IMR-90 (cell line): ENCODE results near the gene ATP6V0C. TPM values are rescaled to one million over a fixed set of nuclear protein-coding genes. Genes with fewer than 3 reads are reported as not detected.
"Not testable (repeated sequence)": the region's sequence is repeated elsewhere in the genome, so short reads cannot be mapped to it uniquely, and the experiment has no call there.

ENCODE experiments used
- ATAC-seq: fragments of 200-7000 bp; cut with Tn5 transposase; 2 replicates; pipeline ENCODE4 v1.9.1; 2020; ENCODE audit warnings: low read depth, mild to moderate bottlenecking, moderate library complexity
- BruUV-seq: library from RNA; stranded (reverse); fragments of 400-500 nt; replicated peaks from 2 replicates; lab custom pipeline; 2021; lab: Mats Ljungman, UMichigan
- CTCF ChIA-PET: fragments of 300-600 bp; formaldehyde crosslinking; extraction: SDS; loops from one replicate; lab custom pipeline; 2021; ENCODE audit warnings: antibody characterized with exemption; lab: Yijun Ruan, JAX
- POLR2A ChIA-PET: fragments of 300-600 bp; sonication (Branson Sonifier 250); formaldehyde crosslinking; loops from one replicate; lab custom pipeline; 2022; ENCODE audit warnings: antibody characterized with exemption; ENCODE audit not compliant: unreplicated experiment; lab: Charles Lee
- DNase-seq: peaks from one replicate; pipeline ENCODE4 v3.0.0; 2013
- H2AFZ ChIP-seq: replicated peaks from 2 replicates; pipeline ENCODE3; 2013; ENCODE audit warnings: low read length, mild to moderate bottlenecking; ENCODE audit not compliant: poor library complexity
- H2AK5ac ChIP-seq: 2 replicates; pipeline ENCODE4 v1.6.1; 2013; ENCODE audit warnings: low read depth, low read length, inconsistent platforms
- H2AK9ac ChIP-seq: replicated peaks from 2 replicates; pipeline ENCODE3; 2013; ENCODE audit warnings: mild to moderate bottlenecking, low read depth, low read length, moderate library complexity; ENCODE audit not compliant: poor library complexity
- H2BK120ac ChIP-seq: 2 replicates; pipeline ENCODE4 v1.6.1; 2013; ENCODE audit warnings: low read depth, low read length, inconsistent platforms
- H2BK15ac ChIP-seq: 3 replicates; pipeline ENCODE4 v1.6.1; 2013; ENCODE audit warnings: low read depth, low read length, inconsistent platforms
- H2BK20ac ChIP-seq: 2 replicates; pipeline ENCODE4 v1.6.1; 2013; ENCODE audit warnings: low read depth, mild to moderate bottlenecking, inconsistent platforms, low read length, moderate library complexity
- H2BK5ac ChIP-seq: 2 replicates; pipeline ENCODE4 v1.6.1; 2013; ENCODE audit warnings: mild to moderate bottlenecking, low read depth, low read length, inconsistent platforms; ENCODE audit not compliant: poor library complexity, severe bottlenecking
- H3K14ac ChIP-seq: replicated peaks from 2 replicates; pipeline ENCODE4 v1.6.1; 2013; ENCODE audit warnings: low read depth, low read length, inconsistent platforms
- H3K18ac ChIP-seq: 2 replicates; pipeline ENCODE4 v1.6.1; 2013; ENCODE audit warnings: low read depth, low read length, control low read depth
- H3K23ac ChIP-seq: 2 replicates; pipeline ENCODE4 v1.6.1; 2013; ENCODE audit warnings: low read depth, low read length, inconsistent platforms
- H3K27ac ChIP-seq: 2 replicates; pipeline ENCODE4 v1.5.1; 2013; ENCODE audit warnings: mild to moderate bottlenecking, control low read depth, low read length; ENCODE audit not compliant: insufficient read depth
- H3K27me3 ChIP-seq: 2 replicates; pipeline ENCODE4 v1.6.1; 2013; ENCODE audit warnings: low read length; ENCODE audit not compliant: control insufficient read depth, insufficient read depth
- H3K36me3 ChIP-seq: 2 replicates; pipeline ENCODE4 v1.6.1; 2013; ENCODE audit warnings: low read length, mixed read lengths; ENCODE audit not compliant: control insufficient read depth, insufficient read depth
- H3K4ac ChIP-seq: 2 replicates; pipeline ENCODE4 v1.6.1; 2013; ENCODE audit warnings: low read depth, low read length, inconsistent platforms
- H3K4me1 ChIP-seq: 2 replicates; pipeline ENCODE4 v1.6.1; 2013; ENCODE audit warnings: low read length, mixed read lengths; ENCODE audit not compliant: control insufficient read depth, insufficient read depth
- H3K4me2 ChIP-seq: 2 replicates; pipeline ENCODE4 v1.6.1; 2013; ENCODE audit warnings: low read depth, mild to moderate bottlenecking, control low read depth, low read length, moderate library complexity
- H3K4me3 ChIP-seq: 2 replicates; pipeline ENCODE4 v1.5.1; 2013; ENCODE audit warnings: low read depth, mild to moderate bottlenecking, control low read depth, low read length, moderate library complexity; ENCODE audit not compliant: insufficient read depth
- H3K56ac ChIP-seq: 2 replicates; pipeline ENCODE4 v1.6.1; 2013; ENCODE audit warnings: low read length, inconsistent platforms; ENCODE audit not compliant: insufficient read depth; ENCODE audit errors: extremely low read depth
- H3K79me1 ChIP-seq, 2 experiments: 2 replicates each; pipeline ENCODE4 v1.6.1; 2013; ENCODE audit warnings: low read length in 2 of 2, inconsistent platforms in 1 of 2, low read depth in 1 of 2
- H3K9ac ChIP-seq: 2 replicates; pipeline ENCODE4 v1.6.1; 2013; ENCODE audit warnings: low read depth, low read length, control low read depth
- H3K9me1 ChIP-seq: 2 replicates; pipeline ENCODE4 v1.6.1; 2013; ENCODE audit warnings: low read length, inconsistent platforms; ENCODE audit not compliant: insufficient read depth
- H3K9me3 ChIP-seq: 2 replicates; pipeline ENCODE4 v1.6.1; 2013; ENCODE audit warnings: low read length; ENCODE audit not compliant: control insufficient read depth, insufficient read depth
- H4K20me1 ChIP-seq: 2 replicates; pipeline ENCODE4 v1.6.1; 2013; ENCODE audit warnings: low read length, inconsistent platforms; ENCODE audit not compliant: insufficient read depth
- H4K5ac ChIP-seq: 2 replicates; pipeline ENCODE4 v1.6.1; 2013; ENCODE audit warnings: mild to moderate bottlenecking, low read depth, low read length, control low read depth
- H4K8ac ChIP-seq, 2 experiments: 2 replicates each; pipeline ENCODE4 v1.6.1; 2013; ENCODE audit warnings: low read depth in 2 of 2, low read length in 2 of 2, control low read depth in 1 of 2, inconsistent platforms in 1 of 2
- H4K91ac ChIP-seq: 2 replicates; pipeline ENCODE4 v1.6.1; 2013; ENCODE audit warnings: low read depth, low read length, inconsistent platforms; ENCODE audit not compliant: insufficient read depth
- WGBS, 2 experiments: methylation state at CpG; one replicate each; pipeline versions ENCODE4 v1.1.5 to v1.1.7; 2013; ENCODE audit warnings: missing lambda C conversion rate in 2 of 2; ENCODE audit not compliant: insufficient read length in 1 of 2; ENCODE audit errors: extremely low coverage in 2 of 2; 5-methylcytosine and 5-hydroxymethylcytosine counted together
- dilution Hi-C: fragments of 300-500 bp; cut with HindIII; formaldehyde crosslinking; loops from one replicate; pipeline ENCODE4 v1.14.3; 2018; ENCODE audit warnings: low sequenced_read_pairs; ENCODE audit not compliant: unreplicated experiment
- in situ Hi-C: fragments of 300-500 bp; cut with MboI; formaldehyde crosslinking; loops from 3 replicates; pipeline ENCODE4 v1.14.3; 2019; ENCODE audit warnings: low sequenced_read_pairs, inconsistent platforms, mixed read lengths
- intact Hi-C: fragments of 100-400 bp; cut with micrococcal nuclease; formaldehyde crosslinking; loops from 2 replicates; pipeline ENCODE4 v1.10.0; 2022
- polyA plus RNA-seq, 3 experiments: library from polyadenylated mRNA; depleted of rRNA; stranded (reverse); fragments of >200 nt; gene quantifications; 2 replicates each; pipeline ENCODE4 v1.2.3, GENCODE V29; 2012; ENCODE audit warnings: low replicate concordance in 1 of 3
- total RNA-seq: library from RNA; depleted of rRNA; stranded (reverse); fragments of >200 nt; gene quantifications from 2 replicates; pipeline ENCODE4 v1.2.3, GENCODE V29; 2012

The ATP6V0C gene
- total and polyA plus RNA-seq, 2 of the 4 experiments (the other 2 are of a cell fraction): 8.4 to 107 TPM

GRCh38 chr16:2557150-2557549 is 43.4 kb downstream of the ATP6V0C start:
- H3K27ac ChIP-seq, H3K14ac ChIP-seq, H2BK15ac ChIP-seq, BruUV-seq, ATAC-seq, H4K91ac ChIP-seq, H2AFZ ChIP-seq, H4K8ac ChIP-seq, H3K18ac ChIP-seq, H4K5ac ChIP-seq, H4K20me1 ChIP-seq, H3K4me1 ChIP-seq, H3K9me3 ChIP-seq, H2AK5ac ChIP-seq, H2BK120ac ChIP-seq, H3K4me3 ChIP-seq, H3K4ac ChIP-seq, H3K4me2 ChIP-seq, POLR2A ChIA-PET, CTCF ChIA-PET, H3K36me3 ChIP-seq, H2BK20ac ChIP-seq, intact Hi-C loops, H3K79me1 ChIP-seq, in situ Hi-C loops, H3K9me1 ChIP-seq, H3K56ac ChIP-seq, dilution Hi-C loops, H2AK9ac ChIP-seq, H3K27me3 ChIP-seq, DNase-seq, H2BK5ac ChIP-seq, H3K23ac ChIP-seq, H3K9ac ChIP-seq: not testable (repeated sequence)
- WGBS, 2 experiments: no CpG with 5 or more reads among the region's 15 CpGs

DNA sequence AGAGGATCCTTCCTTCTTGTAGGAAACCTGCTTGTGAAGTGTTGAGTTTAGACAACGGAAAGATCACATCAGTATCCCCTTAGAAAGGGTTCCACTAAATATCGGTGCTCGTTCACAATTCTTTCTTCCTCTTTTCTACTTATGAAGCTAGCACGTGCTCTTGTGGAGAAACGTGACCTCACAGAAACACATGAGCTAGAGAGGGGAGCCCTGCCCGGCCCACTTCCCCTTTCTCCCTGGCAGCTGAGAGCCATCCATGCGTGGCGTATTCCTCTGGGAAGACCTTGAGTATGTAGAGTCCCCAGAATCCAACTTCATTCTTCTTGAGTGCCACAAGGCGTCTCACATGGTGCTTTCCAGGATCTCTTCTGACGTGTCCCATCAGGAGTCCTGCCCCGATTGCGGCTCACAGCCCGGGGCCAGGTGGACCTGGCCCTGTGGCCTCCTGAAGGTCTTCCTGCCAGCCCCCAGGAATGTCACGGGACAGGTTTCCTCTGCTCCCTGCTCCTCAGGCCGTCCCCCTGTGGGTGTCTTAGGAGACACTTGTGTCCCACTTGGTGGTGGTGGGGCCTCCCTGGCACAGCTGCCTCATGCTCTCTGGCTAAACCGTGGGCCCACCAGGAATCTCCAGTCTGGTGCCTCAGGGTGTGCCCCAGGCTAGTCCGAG is 46.5 kb downstream of the ATP6V0C start:
- H3K4me1 ChIP-seq, H3K79me1 ChIP-seq, H3K9me1 ChIP-seq, CTCF ChIA-PET, H2BK5ac ChIP-seq, H3K27ac ChIP-seq, H3K27me3 ChIP-seq, dilution Hi-C loops, H2BK120ac ChIP-seq, H2AFZ ChIP-seq, H4K20me1 ChIP-seq, H4K5ac ChIP-seq, H3K18ac ChIP-seq, ATAC-seq, BruUV-seq, H4K91ac ChIP-seq, H3K4me3 ChIP-seq, H4K8ac ChIP-seq, H3K4me2 ChIP-seq, H3K9ac ChIP-seq, H3K36me3 ChIP-seq, H2BK20ac ChIP-seq, H2AK9ac ChIP-seq, H2BK15ac ChIP-seq, H3K9me3 ChIP-seq, H3K4ac ChIP-seq, H3K14ac ChIP-seq, POLR2A ChIA-PET, H3K56ac ChIP-seq, DNase-seq, intact Hi-C loops, in situ Hi-C loops, H2AK5ac ChIP-seq, H3K23ac ChIP-seq: not testable (repeated sequence)
- no CpG with 5 or more reads among the region's 17 CpGs for WGBS, 2 experiments
